NCI-H2029 treated with DMSO at 0.1 percent for 48 hours (cell line): ENCODE measurements around the gene SLC35F1.
"Not testable (repeated sequence)": the region's sequence is repeated elsewhere in the genome, so short reads cannot be mapped to it uniquely, and the experiment has no call there.

Source experiments
- DNase-seq: peaks from one replicate; lab custom pipeline; 2025; lab: John Stamatoyannopoulos, UW

SLC35F1 gene

GRCh38 chr6:117906958-117907600, at the start of gene SLC35F1:
Gene SLC35F1, plus strand, starts transcription at chr6:117907264.
- DNase-seq, result no peak

- not testable (repeated sequence) for DNase-seq
Measured at GRCh38 chr6:117858601-117859000, 48.5 kb upstream of the SLC35F1 start.

GRCh38 chr6:117861545-117861944, 45.5 kb upstream of the SLC35F1 start:
- DNase-seq, result no peak

- no peak for DNase-seq
Measured at GRCh38 chr6:117866561-117866960, 40.5 kb upstream of the SLC35F1 start.

- DNase-seq, result no peak
Measured at GRCh38 chr6:117870486-117871242, 36.4 kb upstream of the SLC35F1 start.

- no peak for DNase-seq
Measured at GRCh38 chr6:117880824-117881223, 26.2 kb upstream of the SLC35F1 start.

- no peak for DNase-seq
Measured at GRCh38 chr6:117890172-117890571, 16.9 kb upstream of the SLC35F1 start.

GRCh38 chr6:117906507-117906957, 532 bp upstream of the SLC35F1 start:
- no peak for DNase-seq

GRCh38 chr6:117907601-117908245, 659 bp downstream of the SLC35F1 start:
- DNase-seq, result no peak

- no peak for DNase-seq
Measured at GRCh38 chr6:117908246-117909068, 1.4 kb downstream of the SLC35F1 start.

- DNase-seq, result no peak
Measured at GRCh38 chr6:117909638-117910037, 2.6 kb downstream of the SLC35F1 start.

GRCh38 chr6:117910549-117910948, 3.5 kb downstream of the SLC35F1 start:
- no peak for DNase-seq

GRCh38 chr6:117911150-117911549, 4.1 kb downstream of the SLC35F1 start:
- DNase-seq, result no peak

GRCh38 chr6:117911660-117912059, 4.6 kb downstream of the SLC35F1 start:
- DNase-seq, result no peak

- no peak for DNase-seq
Measured at GRCh38 chr6:117915846-117916245, 8.8 kb downstream of the SLC35F1 start.

- DNase-seq, result no peak
Measured at GRCh38 chr6:117916483-117916882, 9.4 kb downstream of the SLC35F1 start.

- no peak for DNase-seq
Measured at GRCh38 chr6:117917176-117917575, 10.1 kb downstream of the SLC35F1 start.

- no peak for DNase-seq
Measured at GRCh38 chr6:117918454-117918853, 11.4 kb downstream of the SLC35F1 start.

GRCh38 chr6:117919275-117919674, 12.2 kb downstream of the SLC35F1 start:
- no peak for DNase-seq

GRCh38 chr6:117919775-117920729, 13.0 kb downstream of the SLC35F1 start:
- DNase-seq, result no peak

GRCh38 chr6:117924690-117925089, 17.6 kb downstream of the SLC35F1 start:
- no peak for DNase-seq
